ENCODE measurements around the gene ATP2A1. TPM values are rescaled to one million over a fixed set of nuclear protein-coding genes. Genes with fewer than 3 reads are reported as not detected.
A peak's percentile ranks its signal among the peaks of the same experiment; 100 is the strongest.

The ATP2A1 gene
- total RNA-seq (under 1 TPM in 2 of 4 donors, not detected in 2; 0.36 to 0.49 TPM), polyA plus RNA-seq (1 to 10 TPM in 2 of 3 donors, not detected in 1; 1.2 to 1.6 TPM)

DNA sequence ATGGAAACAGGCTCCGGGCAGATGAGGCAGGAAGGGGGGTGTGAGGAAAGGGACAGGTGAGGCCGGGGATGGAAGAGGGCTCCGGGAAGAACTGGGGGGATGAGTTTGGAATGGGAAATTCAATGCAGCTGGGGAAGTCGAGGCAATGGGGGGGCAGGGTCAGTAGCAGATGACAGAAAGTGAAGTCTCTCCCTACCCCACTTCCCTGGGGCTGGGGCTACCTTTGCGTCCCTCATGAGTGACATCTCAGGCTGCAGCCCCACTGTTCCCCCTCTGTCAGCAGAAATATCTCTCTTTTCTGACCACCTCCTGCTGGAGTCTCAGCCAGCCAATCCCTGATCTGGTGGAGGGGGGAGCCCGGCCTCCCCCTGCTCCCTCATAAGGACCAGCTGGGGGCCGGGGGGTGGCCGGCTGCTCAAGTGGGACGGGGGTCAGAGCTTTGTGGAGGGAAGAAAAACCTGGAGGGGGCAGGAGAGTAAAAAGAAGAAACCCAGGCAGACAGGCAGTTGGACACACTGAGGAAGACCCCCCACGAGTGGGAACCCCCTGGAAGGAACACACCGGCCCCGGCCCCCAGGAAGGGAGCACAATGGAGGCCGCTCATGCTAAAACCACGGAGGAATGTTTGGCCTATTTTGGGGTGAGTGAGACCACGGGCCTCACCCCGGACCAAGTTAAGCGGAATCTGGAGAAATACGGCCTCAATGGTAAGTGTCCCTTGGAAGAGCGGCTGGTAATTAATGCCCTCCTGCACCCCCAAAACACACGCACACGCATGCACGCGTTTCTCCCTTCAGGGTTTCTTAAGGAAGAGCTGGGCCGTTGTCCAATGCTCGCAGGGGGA, at the start of gene ATP2A1:
Gene ATP2A1 (plus strand): TSS at position 406 of the 844 bp plus-strand sequence. CDS start 184 bp downstream, at position 590.
- Histone ChIP-seq H3K36me3 (peaks cover 0 to 14% (median 1%) of the 10 kb centered on the region in 4 donors), H3K9me3 (no peaks in the 10 kb centered on the region), H3K27me3 (peaks cover 5 to 30% (median 12%) of the 10 kb centered on the region in 3 donors), H3K4me3 (peak within 1 kb of the TSS; percentile 35 to 66 (median 62)), H3K27ac (no peak within 1 kb of the TSS), H3K4me1 (peaks cover 0 to 16% (median 14%) of the 10 kb centered on the region in 4 donors)
- 70 to 78% methylated on average over 25 of the region's 25 CpGs for WGBS, 2 donors
- intact Hi-C loops (cut with DNase I): no loop called here
- no peak for DNase-seq
- TF ChIP-seq POLR2AphosphoS5 (IDR thresholded peaks at IDR 0.05) (no peak), EP300 (IDR thresholded peaks at IDR 0.05) (no peak)

DNA sequence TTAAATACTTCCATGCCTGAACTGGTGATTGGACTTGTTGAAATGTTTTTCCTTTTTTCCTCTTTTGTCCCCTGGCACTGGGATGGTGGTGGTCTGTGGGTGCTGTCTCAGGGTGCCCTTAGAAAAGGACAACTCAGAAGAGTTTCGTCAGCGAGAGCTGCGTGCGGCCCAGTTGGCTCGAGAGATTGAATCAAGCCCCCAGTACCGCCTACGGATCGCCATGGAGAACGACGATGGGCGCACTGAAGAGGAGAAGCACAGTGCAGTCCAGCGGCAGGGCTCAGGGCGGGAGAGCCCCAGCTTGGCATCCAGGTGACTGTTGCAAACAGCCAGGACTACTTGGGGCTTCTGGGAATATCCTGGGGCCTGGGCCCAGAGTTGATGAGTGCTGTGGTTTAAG, 48.5 kb upstream of the ATP2A1 start:
- Histone ChIP-seq H3K36me3 (peaks cover 44 to 95% (median 88%) of the 10 kb centered on the region in 4 donors), H3K4me3 (no peak overlapping the region), H3K9me3 (no peaks in the 10 kb centered on the region), H3K27me3 (no peaks in the 10 kb centered on the region), H3K4me1 (peaks cover 0 to 16% (median 14%) of the 10 kb centered on the region in 4 donors), H3K27ac (no peak overlapping the region)
- 96 to 97% methylated on average over 13 of the region's 13 CpGs for WGBS, 2 donors
- TF ChIP-seq POLR2AphosphoS5 (IDR thresholded peaks at IDR 0.05) (no peak), EP300 (IDR thresholded peaks at IDR 0.05) (no peak), POLR2A (IDR thresholded peaks at IDR 0.05) (no peak)
- TF ChIP-seq, protein P1, sequence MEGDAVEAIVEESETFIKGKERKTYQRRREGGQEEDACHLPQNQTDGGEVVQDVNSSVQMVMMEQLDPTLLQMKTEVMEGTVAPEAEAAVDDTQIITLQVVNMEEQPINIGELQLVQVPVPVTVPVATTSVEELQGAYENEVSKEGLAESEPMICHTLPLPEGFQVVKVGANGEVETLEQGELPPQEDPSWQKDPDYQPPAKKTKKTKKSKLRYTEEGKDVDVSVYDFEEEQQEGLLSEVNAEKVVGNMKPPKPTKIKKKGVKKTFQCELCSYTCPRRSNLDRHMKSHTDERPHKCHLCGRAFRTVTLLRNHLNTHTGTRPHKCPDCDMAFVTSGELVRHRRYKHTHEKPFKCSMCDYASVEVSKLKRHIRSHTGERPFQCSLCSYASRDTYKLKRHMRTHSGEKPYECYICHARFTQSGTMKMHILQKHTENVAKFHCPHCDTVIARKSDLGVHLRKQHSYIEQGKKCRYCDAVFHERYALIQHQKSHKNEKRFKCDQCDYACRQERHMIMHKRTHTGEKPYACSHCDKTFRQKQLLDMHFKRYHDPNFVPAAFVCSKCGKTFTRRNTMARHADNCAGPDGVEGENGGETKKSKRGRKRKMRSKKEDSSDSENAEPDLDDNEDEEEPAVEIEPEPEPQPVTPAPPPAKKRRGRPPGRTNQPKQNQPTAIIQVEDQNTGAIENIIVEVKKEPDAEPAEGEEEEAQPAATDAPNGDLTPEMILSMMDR (IDR thresholded peaks at IDR 0.05): no peak
- intact Hi-C loops (cut with DNase I): no loop called here
- no peak for DNase-seq

DNA sequence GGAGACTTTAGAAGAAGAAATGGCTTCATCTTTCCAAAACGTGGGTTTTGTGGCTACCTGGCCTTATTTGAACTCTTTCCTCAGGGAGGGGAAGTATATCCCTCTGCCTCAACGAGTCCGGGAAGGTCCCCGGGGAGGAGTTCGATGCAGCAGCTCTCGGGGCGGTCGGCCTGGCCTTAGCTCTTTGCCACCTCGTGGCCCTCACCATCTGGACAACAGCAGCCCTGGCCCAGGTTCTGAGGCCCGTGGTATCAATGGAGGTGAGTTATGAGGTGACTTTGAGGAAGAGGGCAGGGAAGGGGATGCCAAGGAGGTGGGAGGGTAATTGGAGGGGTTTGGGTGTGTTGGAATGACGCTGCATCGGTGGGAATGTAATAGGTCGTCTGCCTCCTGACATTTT, 47.8 kb upstream of the ATP2A1 start:
- H3K36me3 ChIP-seq: peaks cover 52 to 100% (median 96%) of the 10 kb centered on the region in 4 donors
- H3K9me3 ChIP-seq: no peaks in the 10 kb centered on the region
- intact Hi-C loops (cut with DNase I): no loop called here
- no peak for TF ChIP-seq POLR2AphosphoS5 (IDR thresholded peaks at IDR 0.05)
- TF ChIP-seq EP300 (IDR thresholded peaks at IDR 0.05): no peak
- TF ChIP-seq, protein P1 (IDR thresholded peaks at IDR 0.05): no peak
- no peak for TF ChIP-seq POLR2A (IDR thresholded peaks at IDR 0.05)
- no peak overlapping the region for H3K27ac ChIP-seq
- 88 to 92% methylated on average over 13 of the region's 13 CpGs for WGBS, 2 donors
- no peak for DNase-seq
- peaks cover 0 to 9% (median 7%) of the 10 kb centered on the region in 4 donors for H3K4me1 ChIP-seq
- H3K4me3 ChIP-seq: no peak overlapping the region
- no peaks in the 10 kb centered on the region for H3K27me3 ChIP-seq

DNA sequence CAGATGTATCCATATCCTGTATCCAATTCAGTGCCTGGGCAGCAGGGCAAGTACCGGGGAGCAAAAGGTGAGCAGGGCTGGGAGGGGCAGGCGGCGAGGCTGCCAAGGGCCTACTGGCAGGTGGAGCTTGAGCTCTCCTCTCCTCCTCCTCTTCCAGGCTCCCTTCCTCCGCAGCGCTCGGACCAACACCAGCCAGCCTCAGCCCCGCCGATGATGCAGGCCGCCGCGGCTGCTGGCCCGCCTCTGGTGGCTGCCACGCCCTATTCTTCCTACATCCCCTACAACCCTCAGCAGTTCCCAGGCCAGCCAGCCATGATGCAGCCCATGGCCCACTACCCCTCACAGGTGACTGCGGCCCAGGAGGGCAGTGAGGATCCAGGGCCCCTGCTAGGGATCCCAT, 43.9 kb upstream of the ATP2A1 start:
- Histone ChIP-seq H3K4me1 (no peaks in the 10 kb centered on the region), H3K9me3 (no peaks in the 10 kb centered on the region), H3K4me3 (no peak overlapping the region), H3K27ac (no peak overlapping the region), H3K27me3 (no peaks in the 10 kb centered on the region), H3K36me3 (peaks cover 58 to 90% (median 81%) of the 10 kb centered on the region in 4 donors)
- no peak for DNase-seq
- intact Hi-C loops (cut with DNase I): no loop called here
- TF ChIP-seq EP300 (IDR thresholded peaks at IDR 0.05): no peak
- TF ChIP-seq POLR2AphosphoS5 (IDR thresholded peaks at IDR 0.05): no peak
- TF ChIP-seq POLR2A (IDR thresholded peaks at IDR 0.05): no peak
- TF ChIP-seq, protein P1 (IDR thresholded peaks at IDR 0.05): no peak
- WGBS, 2 donors: 90 to 94% methylated on average over 14 of the region's 14 CpGs
